Activated CD4-positive, alpha-beta T cell treated with anti-CD3 and anti-CD28 coated beads, Interleukin-2, Interleukin-6, amounts not matched to agents 100 ng/mL and 50 ng/mL, durations not matched to agents 16 hours and 8 hours (primary cell): Measurements from ENCODE around the gene VAPA.

Experiments used
- DNase-seq: peaks from one replicate; pipeline ENCODE4 v3.0.0-alpha.2; 2020

Gene VAPA, protein sequence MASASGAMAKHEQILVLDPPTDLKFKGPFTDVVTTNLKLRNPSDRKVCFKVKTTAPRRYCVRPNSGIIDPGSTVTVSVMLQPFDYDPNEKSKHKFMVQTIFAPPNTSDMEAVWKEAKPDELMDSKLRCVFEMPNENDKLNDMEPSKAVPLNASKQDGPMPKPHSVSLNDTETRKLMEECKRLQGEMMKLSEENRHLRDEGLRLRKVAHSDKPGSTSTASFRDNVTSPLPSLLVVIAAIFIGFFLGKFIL

DNA sequence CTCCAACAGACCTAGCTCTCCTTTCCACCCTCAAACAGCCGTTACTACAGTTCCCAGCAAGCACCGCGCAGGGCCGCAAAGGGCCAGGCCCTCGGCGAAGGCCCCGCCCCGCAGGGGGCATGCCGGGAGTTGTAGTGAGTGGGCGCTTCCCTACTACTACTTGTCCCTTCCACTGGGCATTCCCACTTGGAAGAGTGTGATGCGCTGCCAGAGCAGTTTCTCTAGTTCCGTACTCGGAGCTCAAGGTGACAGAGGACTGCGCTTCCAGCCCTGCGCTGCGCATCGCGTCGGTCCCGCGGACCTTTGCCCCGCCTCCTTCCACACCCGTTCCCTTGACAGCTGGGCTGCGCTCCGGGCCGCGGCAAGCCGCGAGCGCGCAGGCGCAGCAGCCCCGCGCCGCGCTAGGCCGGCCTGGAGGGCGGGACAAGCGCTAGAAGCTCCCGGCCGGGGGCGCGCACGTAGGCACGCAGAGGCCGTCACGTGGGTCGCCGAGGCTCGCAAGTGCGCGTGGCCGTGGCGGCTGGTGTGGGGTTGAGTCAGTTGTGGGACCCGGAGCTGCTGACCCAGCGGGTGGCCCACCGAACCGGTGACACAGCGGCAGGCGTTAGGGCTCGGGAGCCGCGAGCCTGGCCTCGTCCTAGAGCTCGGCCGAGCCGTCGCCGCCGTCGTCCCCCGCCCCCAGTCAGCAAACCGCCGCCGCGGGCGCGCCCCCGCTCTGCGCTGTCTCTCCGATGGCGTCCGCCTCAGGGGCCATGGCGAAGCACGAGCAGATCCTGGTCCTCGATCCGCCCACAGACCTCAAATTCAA is at the start of gene VAPA:
TSS of gene VAPA (plus strand) at position 491 of the 808 bp plus-strand sequence. CDS start at position 732, 241 bp downstream.
- peak; percentile 94 for DNase-seq

DNA sequence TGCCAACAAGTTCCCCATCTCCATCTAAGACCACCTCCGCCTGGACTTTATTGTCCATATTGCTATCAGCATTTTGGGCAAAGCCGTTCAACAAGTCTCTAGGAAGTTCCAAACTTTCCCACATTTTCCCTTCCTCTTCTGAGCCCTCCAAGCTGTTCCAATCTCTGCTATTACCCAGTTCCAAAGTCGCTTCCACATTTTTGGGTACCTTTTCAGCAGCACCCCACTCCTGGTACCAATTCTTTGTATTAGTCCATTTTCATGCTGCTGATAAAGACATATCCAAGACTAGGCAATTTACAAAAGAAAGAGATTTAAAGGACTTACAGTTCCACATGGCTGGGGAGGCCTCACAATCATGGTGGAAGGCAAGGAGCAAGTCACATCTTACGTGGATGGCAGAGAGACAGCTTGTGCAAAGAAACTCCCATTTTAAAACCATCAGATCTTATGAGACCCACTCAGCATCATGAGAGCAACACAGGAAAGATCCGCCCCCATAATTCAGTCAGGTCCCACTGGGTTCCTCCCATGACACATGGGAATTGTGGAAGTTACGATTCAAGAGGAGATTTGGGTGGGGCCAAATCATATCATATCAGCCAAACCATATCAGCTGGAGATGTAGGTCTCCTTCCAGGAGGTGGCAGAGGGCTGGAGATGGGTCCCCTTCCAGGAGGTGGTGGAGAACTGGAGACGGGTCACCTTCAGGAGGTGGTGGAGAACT is 47.9 kb upstream of the VAPA start:
- no peak for DNase-seq

DNA sequence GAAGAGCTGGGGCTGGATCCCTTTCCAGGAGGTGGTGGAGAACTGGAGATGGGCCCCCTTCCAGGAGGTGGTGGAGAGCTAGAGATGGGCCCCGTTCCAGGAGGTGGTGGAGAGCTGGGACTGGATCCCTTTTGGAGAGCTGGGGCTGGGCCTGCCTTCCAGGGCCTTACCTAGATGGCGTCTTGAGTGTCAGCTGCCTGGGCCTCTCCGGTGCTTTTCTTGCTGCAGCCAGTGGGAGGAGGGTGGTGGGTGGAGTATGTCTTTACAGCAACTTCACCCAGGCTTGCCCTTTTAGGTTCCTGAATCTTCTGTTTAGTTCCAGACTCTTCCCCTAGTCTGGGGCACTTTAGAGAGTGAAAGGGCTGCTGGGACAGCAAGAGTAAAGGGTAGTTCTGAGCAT is 47.2 kb upstream of the VAPA start:
- DNase-seq: no peak

DNA sequence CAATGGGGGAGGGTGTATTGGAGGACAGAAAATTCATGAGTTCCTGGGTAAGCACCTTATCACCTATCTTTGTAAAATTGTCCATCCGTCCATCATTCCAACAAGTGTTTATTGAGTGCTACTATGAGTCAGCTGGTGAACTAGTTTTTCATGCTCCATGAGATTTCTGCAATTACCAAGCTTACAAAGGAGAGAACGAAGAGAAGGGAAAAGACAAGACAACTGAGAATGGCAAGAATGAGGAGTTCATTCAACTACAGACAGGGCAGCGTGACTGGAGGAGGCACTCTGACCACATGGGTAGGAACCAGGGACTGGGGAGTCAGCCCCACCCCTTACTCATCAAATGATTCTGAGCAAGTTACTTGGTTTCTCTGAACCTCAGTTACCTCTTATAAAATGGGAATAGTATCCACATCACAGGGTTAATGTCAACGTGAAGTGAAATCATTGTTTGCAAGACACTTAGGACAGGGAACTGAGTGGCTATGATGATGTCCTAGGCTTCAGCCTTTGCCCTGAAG is 46.7 kb upstream of the VAPA start:
- no peak for DNase-seq

DNA sequence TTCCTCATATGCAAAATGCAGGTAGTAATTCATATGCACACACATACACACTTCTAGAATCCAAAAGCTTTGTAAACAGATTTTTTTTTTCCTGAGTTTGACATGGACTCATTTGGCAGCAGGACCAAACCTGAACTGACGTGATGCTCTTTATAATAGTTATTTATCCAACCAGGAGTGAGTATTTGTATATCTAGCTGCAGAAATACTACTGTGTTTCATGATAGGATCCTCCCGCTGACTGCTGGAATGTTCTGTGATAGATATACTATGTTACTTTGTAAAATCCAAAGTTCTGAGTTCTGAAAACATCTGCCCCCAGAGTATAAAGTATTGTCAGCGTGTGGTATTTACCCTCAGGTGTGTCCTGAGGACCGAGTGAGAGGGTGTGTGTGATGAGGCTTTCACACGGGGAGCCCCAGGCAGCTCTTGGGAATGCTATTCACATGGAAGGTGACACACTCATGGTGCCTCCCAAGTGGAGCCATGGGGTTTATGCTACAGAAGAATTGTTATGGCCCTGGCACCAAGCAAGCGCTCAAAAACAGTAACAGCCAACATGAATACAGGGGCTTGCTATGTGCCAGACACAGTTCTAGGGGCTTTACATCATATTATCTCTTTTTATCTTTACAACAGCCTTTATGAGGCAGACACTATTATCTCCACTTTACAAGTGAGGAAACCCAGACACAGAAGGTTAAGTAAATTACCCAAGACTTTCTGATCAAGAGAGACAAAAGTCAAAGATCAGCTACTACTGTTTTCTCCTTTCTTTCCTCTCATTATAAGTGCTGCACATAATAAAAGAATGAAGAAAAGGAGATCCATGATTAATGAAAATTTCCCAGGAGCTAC is 44.7 kb upstream of the VAPA start:
- no peak for DNase-seq

DNA sequence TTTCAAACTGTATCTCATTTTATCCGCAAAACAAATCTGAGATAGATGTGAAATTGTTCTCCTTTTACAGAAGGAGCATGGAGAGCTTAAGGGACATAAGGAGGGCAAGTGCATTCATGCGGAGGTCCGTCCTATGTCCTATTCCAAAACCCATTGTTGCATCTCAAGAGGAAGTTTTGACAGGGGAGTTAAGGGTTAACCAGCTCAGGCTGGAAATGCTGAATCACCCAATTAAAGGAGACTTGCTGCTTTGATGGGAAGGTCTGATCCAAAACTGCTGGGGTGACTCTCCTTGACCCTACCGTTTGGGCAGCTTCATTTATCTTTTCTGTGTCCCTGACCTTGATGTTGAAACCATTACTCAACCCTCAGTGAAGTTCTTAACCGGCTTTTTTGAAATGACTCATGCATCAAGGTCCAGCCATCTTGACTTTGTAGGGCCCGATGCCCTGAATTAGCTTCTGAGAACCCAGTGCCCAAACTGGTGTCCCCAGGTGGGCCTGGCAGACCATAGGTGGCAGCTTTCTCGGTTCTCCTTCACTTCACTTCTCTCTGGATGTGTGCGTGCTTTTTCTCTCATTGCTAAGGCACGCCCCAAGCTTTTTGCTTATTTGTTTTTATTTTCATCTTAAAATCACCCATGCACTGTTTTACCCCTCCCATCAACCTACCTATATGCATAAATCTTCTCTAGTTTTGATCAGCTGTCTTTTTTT is 43.9 kb upstream of the VAPA start:
- DNase-seq: peak; percentile 34

DNA sequence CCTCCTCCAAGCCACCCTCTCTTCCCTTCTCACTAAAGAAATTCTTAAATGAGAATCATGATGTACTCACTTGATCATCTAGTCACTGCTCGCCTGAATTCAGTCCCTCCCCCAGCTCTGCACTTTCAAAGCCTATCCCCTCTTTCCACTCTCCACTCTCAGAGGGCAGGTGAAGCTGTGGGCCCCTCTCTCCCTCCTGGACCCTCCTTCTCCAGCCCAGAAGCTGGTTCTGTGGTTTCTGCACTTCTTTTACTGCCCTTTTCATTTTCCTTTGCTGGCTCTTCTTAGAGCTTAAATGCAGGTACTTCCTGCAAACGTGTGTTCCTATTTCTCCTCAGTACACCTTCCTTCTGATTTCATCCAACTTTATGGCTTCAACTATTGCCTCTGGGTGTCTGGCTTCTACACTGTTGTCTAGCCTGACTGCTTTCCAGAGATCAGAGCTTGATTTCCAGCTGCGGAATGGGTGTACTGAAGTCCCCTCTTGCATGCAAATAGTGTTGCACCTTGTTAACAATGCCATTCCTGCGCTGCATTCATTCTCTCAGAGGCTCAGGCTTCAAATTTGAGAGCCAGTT is 43.3 kb upstream of the VAPA start:
- DNase-seq: no peak

DNA sequence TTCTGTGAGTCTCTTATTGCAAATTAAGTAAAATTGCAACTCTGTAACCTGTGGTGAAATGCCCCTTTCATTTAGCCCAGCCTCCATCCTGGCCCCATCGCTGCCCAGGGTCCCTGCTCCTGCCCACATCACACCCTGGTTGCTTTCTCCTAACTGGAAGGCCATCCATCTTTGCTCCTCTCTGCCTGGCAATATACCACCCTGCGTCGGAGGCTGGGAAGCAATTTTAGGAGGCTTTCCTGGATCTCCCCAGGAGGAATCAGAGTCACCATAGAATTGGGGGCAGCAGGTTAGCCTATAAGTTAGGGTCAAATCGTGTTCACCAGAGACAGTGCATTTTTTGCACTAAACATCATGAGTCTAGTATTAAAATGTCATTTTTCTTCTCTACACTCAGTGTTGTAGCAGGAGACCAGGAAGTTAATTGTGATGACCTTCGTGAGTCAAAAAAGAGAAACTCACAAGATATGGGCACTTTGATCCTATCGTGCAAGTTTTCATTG is 42.5 kb upstream of the VAPA start:
- DNase-seq: no peak

DNA sequence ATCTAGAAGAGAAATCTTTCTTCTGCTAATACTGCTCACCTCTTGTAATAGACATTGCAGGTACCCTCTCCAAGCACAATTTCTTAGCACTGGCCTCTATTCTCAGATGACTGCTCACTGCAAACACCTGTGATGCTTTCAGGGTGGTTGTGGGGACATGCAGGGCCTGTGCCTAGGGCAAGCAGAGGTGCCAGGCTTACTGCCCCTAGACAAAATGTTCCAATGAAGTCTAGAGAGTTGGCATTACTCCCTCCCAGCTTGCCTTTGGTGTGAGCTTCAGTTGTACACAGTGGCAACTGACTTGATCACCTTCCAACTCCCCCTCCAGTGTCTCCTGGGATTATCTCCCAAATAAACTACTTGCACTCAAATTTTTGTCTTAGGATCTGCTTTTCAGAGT is 41.0 kb upstream of the VAPA start:
- DNase-seq: no peak

DNA sequence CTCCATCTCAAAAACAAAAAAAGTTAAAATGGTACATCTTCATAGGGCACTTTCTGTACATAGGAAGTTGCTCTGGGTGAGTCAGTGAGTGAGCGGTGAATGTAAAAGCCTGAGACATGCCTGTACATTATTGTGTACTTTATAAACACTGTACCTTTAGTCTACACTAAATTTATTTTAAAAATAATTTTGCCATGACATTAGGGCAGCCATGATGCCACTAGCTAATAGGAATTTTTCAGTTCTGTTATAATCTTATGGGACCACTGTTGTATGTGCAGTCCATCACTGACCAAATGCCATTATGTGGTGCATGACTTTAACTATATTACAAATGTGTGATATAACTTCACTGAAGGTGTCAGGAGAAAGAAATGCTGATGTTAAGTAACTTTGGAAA is 39.1 kb upstream of the VAPA start:
- no peak for DNase-seq

DNA sequence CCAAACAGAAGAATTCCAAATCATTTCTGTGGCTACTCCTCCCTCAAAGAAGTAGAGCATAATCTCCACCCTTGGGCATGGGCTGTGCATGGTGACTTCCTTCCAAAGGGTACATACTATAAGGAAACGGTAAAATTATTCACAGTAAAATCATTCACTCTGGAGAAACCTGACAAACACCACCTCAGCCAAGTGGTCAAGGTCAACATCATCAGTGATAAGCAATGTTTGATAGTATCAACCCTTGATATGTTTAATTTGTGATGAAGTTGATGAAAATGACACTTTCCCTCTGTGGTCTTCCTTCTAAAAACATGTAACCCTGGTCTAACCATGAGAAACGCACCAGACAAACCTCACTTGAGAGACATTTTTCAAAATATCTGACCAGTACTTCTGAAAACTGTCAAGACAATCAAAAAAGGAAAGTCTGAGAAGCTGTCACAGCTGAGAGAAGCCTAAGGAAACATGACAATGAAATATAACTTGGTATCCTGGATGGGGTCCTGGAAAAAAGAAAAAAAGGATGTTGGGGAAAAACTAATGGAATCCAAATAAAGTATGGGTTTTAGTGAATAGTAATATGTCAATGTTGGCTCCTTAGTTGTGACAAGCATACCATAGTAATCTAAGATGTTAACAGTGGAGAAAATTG is 37.5 kb upstream of the VAPA start:
- DNase-seq: no peak

DNA sequence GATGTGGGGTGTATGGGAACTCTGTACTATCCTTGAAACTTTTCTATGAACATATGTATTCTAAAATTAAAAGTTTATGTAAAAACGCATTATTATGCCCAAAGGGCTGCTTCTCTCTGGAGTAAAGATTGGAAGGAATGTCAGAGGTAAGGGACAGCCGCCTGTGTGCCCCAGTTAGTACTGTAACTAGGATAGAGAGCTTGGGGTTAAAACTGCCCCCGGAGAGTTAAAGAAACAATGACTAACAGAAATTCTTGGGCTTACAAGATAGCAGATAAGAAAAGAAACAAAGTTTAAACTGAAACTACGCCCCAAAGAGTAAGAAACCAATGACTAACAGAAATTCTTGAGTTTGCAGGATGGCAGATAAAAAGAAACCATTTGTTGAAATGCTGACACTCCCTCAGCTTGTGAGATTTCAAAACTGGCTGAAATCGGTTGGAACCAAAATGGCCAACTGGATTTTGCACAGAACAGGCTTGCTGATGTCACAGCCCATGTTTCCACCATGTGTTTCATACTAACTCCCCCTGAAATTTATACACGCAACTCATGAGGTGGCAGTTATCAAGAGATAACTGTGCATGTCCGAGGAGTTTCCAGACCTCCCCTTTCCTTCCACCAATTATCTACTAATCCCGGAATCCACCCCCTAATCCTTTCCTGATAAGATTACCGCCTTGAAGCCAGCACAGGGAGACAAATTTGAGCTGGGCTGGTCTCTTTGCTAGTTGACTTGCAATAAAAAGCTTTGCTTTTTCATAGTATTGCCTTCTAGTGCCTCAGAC is 36.8 kb upstream of the VAPA start:
- peak; percentile 42 for DNase-seq

DNA sequence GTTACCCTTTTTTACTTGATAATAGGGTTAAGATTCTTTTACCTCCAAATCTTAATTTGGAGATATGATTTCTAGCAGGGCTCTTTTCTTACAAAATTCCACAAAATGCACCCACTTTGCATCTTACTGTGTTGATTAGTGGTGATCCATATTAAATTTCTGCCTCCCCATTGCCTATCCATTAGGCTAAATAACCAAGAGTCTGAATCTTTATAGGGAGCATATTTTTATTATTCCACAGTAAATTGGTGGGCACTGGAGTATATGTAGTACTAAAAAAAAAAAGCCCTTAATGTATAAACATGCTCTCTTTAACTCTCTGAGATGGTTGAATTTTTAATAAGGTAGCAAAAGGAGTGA is 36.2 kb upstream of the VAPA start:
- DNase-seq: no peak

DNA sequence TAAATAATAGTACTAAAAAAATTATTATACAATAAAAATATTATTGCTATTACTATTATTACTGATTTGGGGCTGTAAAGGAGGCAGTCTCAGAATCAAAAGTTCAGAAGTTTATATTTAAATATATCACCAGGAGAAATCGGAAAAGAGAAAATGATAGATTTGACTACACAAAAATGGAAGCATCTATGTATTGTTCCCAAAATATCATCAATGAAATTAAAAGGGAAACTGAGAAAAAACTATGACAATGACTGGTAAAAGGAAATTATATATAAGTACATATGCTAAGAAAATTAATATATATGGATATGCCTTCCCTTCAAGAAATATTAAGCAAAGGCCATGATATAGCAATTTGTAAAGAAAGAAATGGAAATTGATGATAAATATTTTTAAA is 35.7 kb upstream of the VAPA start:
- no peak for DNase-seq

DNA sequence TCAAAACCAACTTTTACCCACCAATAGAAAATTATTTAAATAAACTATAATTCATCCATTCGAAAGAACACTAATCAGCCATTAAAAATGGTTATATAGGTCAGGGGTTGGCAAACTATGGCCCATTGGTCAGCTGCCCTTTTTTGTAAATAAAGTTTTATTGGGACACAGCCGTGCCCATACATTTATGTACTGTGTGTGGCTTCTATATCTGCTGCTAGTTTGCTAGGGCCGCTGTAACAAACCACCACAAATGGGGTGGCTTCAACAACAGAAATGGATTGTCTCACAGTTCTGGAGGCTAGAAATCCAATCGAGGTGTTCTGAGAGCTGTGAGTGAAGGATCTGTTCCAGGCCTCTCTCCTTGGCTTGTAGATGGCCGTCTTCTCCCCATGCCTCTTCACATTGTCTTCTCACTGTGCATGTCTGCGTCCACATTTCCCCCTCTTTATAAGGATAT is 35.0 kb upstream of the VAPA start:
- DNase-seq: no peak

DNA sequence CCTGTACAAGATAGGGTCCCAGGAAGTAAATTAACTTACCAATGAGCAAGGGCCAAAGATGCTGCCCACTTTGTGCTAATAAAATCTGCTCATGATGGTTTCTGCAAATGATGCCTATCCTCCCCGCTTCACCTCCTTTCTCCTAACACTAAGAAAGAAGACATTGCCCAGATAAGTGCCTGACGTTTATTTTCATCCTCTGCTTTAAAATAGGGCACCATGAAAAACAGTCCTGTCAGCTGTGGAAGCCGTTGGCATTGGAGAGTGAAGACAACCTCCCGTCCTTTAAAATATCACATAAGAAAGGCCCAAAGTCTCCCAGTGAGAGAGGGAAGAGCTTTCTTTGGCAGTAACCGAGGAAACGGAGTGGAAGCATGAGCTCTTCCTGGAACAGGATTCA is 29.7 kb upstream of the VAPA start:
- no peak for DNase-seq

DNA sequence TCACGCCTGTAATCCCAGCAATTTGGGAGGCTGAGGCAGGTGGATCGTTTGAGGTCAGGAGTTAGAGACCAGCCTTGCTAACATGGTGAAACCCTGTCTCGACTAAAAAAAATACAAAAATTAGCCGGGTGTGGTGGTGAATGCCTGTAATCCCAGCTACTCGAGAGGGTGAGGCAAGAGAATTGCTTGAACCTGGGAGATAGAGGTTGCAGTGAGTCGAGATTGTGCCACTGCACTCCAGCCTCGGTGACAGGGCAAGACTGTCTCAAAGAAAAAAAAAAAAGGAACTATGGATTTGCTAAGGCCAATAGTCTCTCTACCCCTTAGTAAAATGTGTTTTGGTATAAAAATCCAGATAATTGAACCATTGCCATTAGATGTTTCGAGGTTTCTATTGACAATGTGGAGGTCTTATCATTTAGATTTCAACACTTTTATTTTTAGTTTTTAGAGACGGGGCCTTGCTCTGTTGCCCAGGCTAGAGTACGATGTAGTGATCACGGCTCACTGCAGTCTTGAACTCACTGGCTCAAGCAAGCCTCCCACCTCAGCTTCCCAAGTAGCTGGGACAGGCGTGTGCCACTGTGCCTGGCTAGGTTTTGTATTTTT is 29.2 kb upstream of the VAPA start:
- no peak for DNase-seq

DNA sequence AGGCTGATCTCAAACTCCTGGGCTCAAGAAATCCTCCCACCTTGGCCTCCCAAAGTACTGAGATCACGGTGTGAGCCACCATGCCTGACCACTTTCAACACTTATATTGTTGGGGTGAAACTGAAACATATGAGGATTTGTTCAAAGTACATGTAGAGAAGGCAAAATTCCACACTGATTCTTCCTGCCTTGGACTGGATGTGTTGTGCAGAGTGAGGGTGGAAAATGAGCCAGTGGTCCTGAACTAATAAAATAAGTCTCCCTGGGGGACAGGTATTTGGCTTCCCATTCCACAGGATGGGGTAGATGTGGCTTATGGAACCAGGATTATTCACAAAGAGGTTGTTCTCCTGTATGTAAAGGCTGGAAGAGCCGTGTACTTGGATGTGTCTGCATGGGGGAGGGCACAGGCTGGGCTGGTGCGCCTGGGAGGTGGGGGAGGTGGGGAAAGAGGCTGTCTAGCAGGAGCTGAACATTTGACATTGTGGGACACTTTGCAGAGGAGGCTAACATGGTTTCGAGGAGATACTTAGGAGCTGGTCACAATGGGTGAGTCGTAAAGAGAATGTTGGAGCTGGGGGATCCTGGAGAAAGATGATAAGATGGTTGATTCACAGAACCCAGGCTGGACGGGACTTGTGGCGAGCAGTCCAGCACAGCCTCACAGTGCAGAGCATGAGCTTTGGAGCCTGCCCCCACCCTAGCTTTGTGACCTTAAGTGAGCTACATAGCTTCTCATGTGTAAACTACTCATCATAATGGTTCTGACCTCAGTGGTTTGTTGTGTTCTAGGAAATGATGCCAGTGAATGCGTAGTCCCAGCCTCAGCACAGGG is 28.4 kb upstream of the VAPA start, which contains the start of gene TXNDC2:
TSS of gene TXNDC2 (plus strand) at position 804 of the 835 bp plus-strand sequence. CDS start 708 bp downstream, outside the sequence.
- DNase-seq: no peak

DNA sequence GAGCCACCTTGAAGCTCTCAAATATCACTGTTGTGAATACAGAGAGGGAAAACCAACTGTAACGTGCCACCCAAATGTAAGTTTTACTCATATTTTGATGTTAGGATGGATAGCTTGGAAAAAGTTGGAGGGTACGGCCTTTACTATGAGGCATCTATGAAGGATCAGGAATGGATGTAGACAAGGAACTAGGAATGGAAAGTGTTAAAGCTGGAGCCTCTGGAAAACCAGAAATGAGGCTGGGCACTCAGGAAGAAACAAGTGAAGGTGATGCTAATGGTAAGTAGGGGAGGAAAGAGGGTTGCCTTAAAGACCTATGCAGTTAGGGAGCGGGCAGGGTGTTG is 27.8 kb upstream of the VAPA start:
- no peak for DNase-seq
